H1 (cell line): Measurements from ENCODE around the gene FOXF1. TPM values are rescaled to one million over a fixed set of nuclear protein-coding genes. Genes with fewer than 3 reads are reported as not detected.

Source experiments
- CHD7 ChIP-seq: fragments of 300-600 bp; sonication (generic); IDR thresholded peaks from 2 replicates; pipeline ENCODE4 v1.7.1; 2012; ENCODE audit warnings: low read length, moderate library complexity, mild to moderate bottlenecking, inconsistent platforms; ENCODE audit not compliant: insufficient replicate concordance
- SP2 ChIP-seq: IDR thresholded peaks from 2 replicates; pipeline ENCODE4 v1.6.1; 2012; ENCODE audit warnings: mild to moderate bottlenecking, low read length, inconsistent platforms
- polyA plus RNA-seq, 7 experiments: library from polyadenylated mRNA; depleted of rRNA in 3 of 7; stranded (reverse) in 5 of 7; unstranded in 2 of 7; fragments of >200 nt in 5 of 7; fragments of 200-250 nt in 2 of 7; gene quantifications; 1 replicate in 5 of 7; 2 replicates in 1 of 7; 4 replicates in 1 of 7; pipeline versions ENCODE4 v1.2.1 to v1.2.3, GENCODE V29; 2011 to 2013; ENCODE audit warnings: missing spikeins in 2 of 7, mixed read lengths in 2 of 7
- total RNA-seq: library from RNA; stranded (reverse); fragmentation: NEBNext Ultra II Directional; extraction: Animal tissue kit (Norgen Biotek cat#: 25700); gene quantifications from 2 replicates; pipeline ENCODE4 v1.2.1, GENCODE V29; 2021

The FOXF1 gene
- total and polyA plus RNA-seq, 2 of the 8 experiments (the other 6 are each of a cell fraction or from before 2014, with no cell fraction given) = 0.02 TPM; not detected in 1

- TF ChIP-seq CHD7 (no peak), SP2 (no peak)
These were observed 26.1 kb upstream of the FOXF1 start (continued) for GRCh38 chr16:86484240-86484639.
